Neural crest cell (in vitro differentiated cells): ENCODE measurements around the gene NUMA1. TPM values are rescaled to one million over a fixed set of nuclear protein-coding genes. Genes with fewer than 3 reads are reported as not detected.
A peak's percentile ranks its signal among the peaks of the same experiment; 100 is the strongest.

Experiments used
- DNase-seq: peaks from one replicate; pipeline ENCODE4 v3.0.0; 2021; ENCODE audit warnings: low read depth, mixed read lengths, low spot score
- H3K27ac Mint-ChIP-seq: one replicate; pipeline ENCODE4 v1.8.0; 2021; ENCODE audit warnings: mild to moderate bottlenecking, mixed read lengths; ENCODE audit not compliant: unreplicated experiment
- H3K27me3 Mint-ChIP-seq: 2 replicates; pipeline ENCODE4 v1.8.0; 2021; ENCODE audit warnings: low read depth, mild to moderate bottlenecking, mixed read lengths
- H3K36me3 Mint-ChIP-seq: 2 replicates; pipeline ENCODE4 v1.8.0; 2021; ENCODE audit warnings: low read depth, mild to moderate bottlenecking, mixed read lengths
- H3K4me1 Mint-ChIP-seq: 2 replicates; pipeline ENCODE4 v1.8.0; 2021; ENCODE audit warnings: mixed read lengths
- H3K4me3 Mint-ChIP-seq: one replicate; pipeline ENCODE4 v1.8.0; 2021; ENCODE audit warnings: mild to moderate bottlenecking, mixed read lengths
- H3K9me3 Mint-ChIP-seq: 2 replicates; pipeline ENCODE4 v1.8.0; 2021; ENCODE audit warnings: mixed read lengths
- CTCF ChIP-seq: fragments of 200-600 bp; sonication (generic); conservative IDR thresholded peaks from 2 replicates; pipeline ENCODE4 v1.5.0; 2021; ENCODE audit warnings: antibody characterized with exemption, mild to moderate bottlenecking
- total RNA-seq: library from RNA; stranded (reverse); gene quantifications from 2 replicates; pipeline ENCODE4 v1.2.1, GENCODE V29; 2021

The NUMA1 gene
- total RNA-seq, 1 donor from 2014 or later: 179 TPM

- Mint-ChIP-seq H3K36me3 (peaks cover 15% of the 10 kb centered on the region), H3K9me3 (no peaks in the 10 kb centered on the region), H3K4me1 (peaks cover 6% of the 10 kb centered on the region), H3K27me3 (peaks cover 9% of the 10 kb centered on the region), H3K4me3 (peak within 1 kb of the TSS; percentile 59), H3K27ac (peak within 1 kb of the TSS; percentile 82)
- no peak for TF ChIP-seq CTCF
- DNase-seq: no peak
Measured at GRCh38 chr11:71998649-71999310, 81.6 kb downstream of the NUMA1 start, which contains the start of gene IL18BP. TSS of gene IL18BP (plus strand) at chr11:71998909. CDS start at chr11:71999985, 1,076 bp downstream.

- peak overlapping the region; percentile 59 for H3K4me3 Mint-ChIP-seq
- no peaks in the 10 kb centered on the region for H3K9me3 Mint-ChIP-seq
- peaks cover 9% of the 10 kb centered on the region for H3K27me3 Mint-ChIP-seq
- TF ChIP-seq CTCF: no peak
- peaks cover 16% of the 10 kb centered on the region for H3K36me3 Mint-ChIP-seq
- DNase-seq: no peak
- H3K4me1 Mint-ChIP-seq: peaks cover 6% of the 10 kb centered on the region
- H3K27ac Mint-ChIP-seq: peak overlapping the region; percentile 82
Measured at GRCh38 chr11:71998061-71998460, 82.3 kb downstream of the NUMA1 start.

GRCh38 chr11:71997594-71997993 is 82.7 kb downstream of the NUMA1 start:
- peaks cover 17% of the 10 kb centered on the region for H3K36me3 Mint-ChIP-seq
- DNase-seq: no peak
- peaks cover 9% of the 10 kb centered on the region for H3K27me3 Mint-ChIP-seq
- TF ChIP-seq CTCF: no peak
- no peak overlapping the region for H3K27ac Mint-ChIP-seq
- H3K9me3 Mint-ChIP-seq: no peaks in the 10 kb centered on the region
- peaks cover 6% of the 10 kb centered on the region for H3K4me1 Mint-ChIP-seq
- no peak overlapping the region for H3K4me3 Mint-ChIP-seq

- H3K4me1 Mint-ChIP-seq: peaks cover 3% of the 10 kb centered on the region
- H3K9me3 Mint-ChIP-seq: no peaks in the 10 kb centered on the region
- no peak overlapping the region for H3K27ac Mint-ChIP-seq
- peaks cover 9% of the 10 kb centered on the region for H3K27me3 Mint-ChIP-seq
- peaks cover 15% of the 10 kb centered on the region for H3K36me3 Mint-ChIP-seq
- peak overlapping the region; percentile 27 for H3K4me3 Mint-ChIP-seq
- TF ChIP-seq CTCF: no peak
- DNase-seq: no peak
Measured at GRCh38 chr11:71996946-71997345, 83.4 kb downstream of the NUMA1 start.

- peaks cover 13% of the 10 kb centered on the region for H3K36me3 Mint-ChIP-seq
- peaks cover 6% of the 10 kb centered on the region for H3K27me3 Mint-ChIP-seq
- no peak for DNase-seq
- H3K27ac Mint-ChIP-seq: no peak overlapping the region
- no peak for TF ChIP-seq CTCF
- no peaks in the 10 kb centered on the region for H3K9me3 Mint-ChIP-seq
- H3K4me1 Mint-ChIP-seq: no peaks in the 10 kb centered on the region
- peak overlapping the region; percentile 27 for H3K4me3 Mint-ChIP-seq
Measured at GRCh38 chr11:71996517-71996916, 83.8 kb downstream of the NUMA1 start.
